K562 (cell line): ENCODE results near the gene IBA57. TPM values are rescaled to one million over a fixed set of nuclear protein-coding genes. Genes with fewer than 3 reads are reported as not detected.

Experiments used
- ARID1B ChIP-seq: fragments of 450-650 bp; IDR thresholded peaks from 2 replicates; pipeline ENCODE4 v1.6.1; 2016; ENCODE audit warnings: antibody characterized with exemption, mild to moderate bottlenecking, inconsistent platforms
- CBX1 ChIP-seq: sonication (generic); IDR thresholded peaks from 2 replicates; pipeline ENCODE4 v1.6.1; 2016; ENCODE audit warnings: antibody characterized with exemption, low read depth, mild to moderate bottlenecking
- CLOCK ChIP-seq: fragments of 250-450 bp; sonication (Bioruptor Pico); IDR thresholded peaks from 2 replicates; pipeline ENCODE4 v1.4.0; 2020; ENCODE audit warnings: mild to moderate bottlenecking, moderate library complexity, borderline replicate concordance
- FOXJ2 ChIP-seq: fragments of 200-800 bp; sonication (Bioruptor generic); IDR thresholded peaks from 2 replicates; pipeline ENCODE4 v1.6.1; 2016; ENCODE audit warnings: missing genetic modification characterization, missing compliant biosample characterization
- HIVEP1 ChIP-seq: fragments of 250-450 bp; sonication (Bioruptor Pico); IDR thresholded peaks from 2 replicates; pipeline ENCODE4 v1.4.0; 2020; ENCODE audit warnings: mild to moderate bottlenecking
- KHSRP ChIP-seq: fragments of 450-650 bp; IDR thresholded peaks from 2 replicates; pipeline ENCODE4 v1.6.1; 2017
- LCOR ChIP-seq: sonication (generic); formaldehyde crosslinking; IDR thresholded peaks from 2 replicates; pipeline ENCODE4 v1.8.0; 2022; ENCODE audit warnings: mild to moderate bottlenecking, missing genetic modification reagents
- MXI1 ChIP-seq: IDR thresholded peaks from 2 replicates; pipeline ENCODE4 v1.6.1; 2011; ENCODE audit warnings: low read depth, mild to moderate bottlenecking, improper control_type of control experiment, low read length
- MYBL2 ChIP-seq, 2 experiments: fragments of 450-650 bp in 1 of 2; sonication (generic) in 1 of 2; formaldehyde crosslinking in 1 of 2; IDR thresholded peaks; 2 replicates each; pipeline versions ENCODE4 v1.6.1 to v1.8.1; 2017 to 2022; ENCODE audit warnings: borderline replicate concordance in 1 of 2, inconsistent platforms in 1 of 2, low read depth in 1 of 2, mild to moderate bottlenecking in 1 of 2, missing genetic modification reagents in 1 of 2, moderate library complexity in 1 of 2
- RBM34 ChIP-seq: fragments of 200-400 bp; formaldehyde crosslinking; IDR thresholded peaks from 2 replicates; pipeline ENCODE4 v1.6.1; 2018; ENCODE audit warnings: low read length, borderline replicate concordance; ENCODE audit not compliant: insufficient read depth
- WHSC1 ChIP-seq: IDR thresholded peaks from one replicate; pipeline ENCODE4 v1.6.1; 2012; ENCODE audit warnings: low read length, control low read depth, inconsistent platforms
- XRCC3 ChIP-seq: fragments of 450-650 bp; IDR thresholded peaks from 2 replicates; pipeline ENCODE4 v1.6.1; 2017; ENCODE audit warnings: mild to moderate bottlenecking, moderate library complexity
- ZBTB34 ChIP-seq: fragments of 250-450 bp; sonication (Bioruptor Pico); IDR thresholded peaks from 2 replicates; pipeline ENCODE4 v1.8.0; 2021; ENCODE audit warnings: mild to moderate bottlenecking, moderate library complexity
- ZFP36 ChIP-seq: fragments of 150-350 bp; IDR thresholded peaks from 2 replicates; pipeline ENCODE4 v1.6.1; 2018; ENCODE audit warnings: low read length, low read depth; ENCODE audit not compliant: partially characterized antibody
- ZNF277 ChIP-seq: fragments of 250-450 bp; sonication (Bioruptor Pico); IDR thresholded peaks from 2 replicates; pipeline ENCODE4 v1.8.0; 2022; ENCODE audit warnings: inconsistent platforms, mild to moderate bottlenecking, moderate library complexity, borderline replicate concordance
- ZNF347 ChIP-seq: fragments of 450-650 bp; formaldehyde crosslinking; IDR thresholded peaks from 2 replicates; pipeline ENCODE4 v1.4.0; 2020; ENCODE audit warnings: low read depth, mild to moderate bottlenecking, moderate library complexity
- ZNF436 ChIP-seq: fragments of 250-450, 450-650 bp; sonication (Bioruptor Pico); formaldehyde crosslinking; IDR thresholded peaks from 2 replicates; pipeline ENCODE4 v1.7.0; 2020; ENCODE audit warnings: mild to moderate bottlenecking
- ZNF764 ChIP-seq: fragments of 250-450 bp; sonication (Bioruptor Pico); IDR thresholded peaks from 2 replicates; pipeline ENCODE4 v1.4.0; 2020; ENCODE audit warnings: low read depth, mild to moderate bottlenecking, moderate library complexity
- ZNF79 ChIP-seq: fragments of 250-450 bp; sonication (Bioruptor Pico); IDR thresholded peaks from 2 replicates; pipeline ENCODE4 v1.4.0; 2020; ENCODE audit warnings: low read depth, mild to moderate bottlenecking, moderate library complexity
- ZZZ3 ChIP-seq: fragments of 450-650 bp; IDR thresholded peaks from 2 replicates; pipeline ENCODE4 v1.6.1; 2016; ENCODE audit warnings: antibody characterized with exemption, mild to moderate bottlenecking, moderate library complexity
- polyA plus RNA-seq, 8 experiments: library from polyadenylated mRNA; depleted of rRNA in 4 of 8; stranded (reverse) in 5 of 8; unstranded in 3 of 8; fragments of >200 nt; fragmentation: Nextera tagmentation in 2 of 8; fragmentation: Illumina TruSeq in 1 of 8; extraction: Ambion mirVana in 2 of 8; extraction: Trizol in 1 of 8; gene quantifications; 2 replicates each; pipeline versions ENCODE4 v1.2.1 to v1.2.3, GENCODE V29; 2011 to 2014; ENCODE audit warnings: inconsistent platforms in 1 of 8, missing spikeins in 1 of 8
- total RNA-seq, 7 experiments: library from RNA; depleted of rRNA in 6 of 7; stranded (reverse); fragments of >200 nt in 6 of 7; fragmentation: Illumina TruSeq in 2 of 7; extraction: Trizol in 2 of 7; gene quantifications; 2 replicates each; pipeline versions ENCODE4 v1.2.1 to v1.2.3, GENCODE V29; 2011 to 2021; ENCODE audit warnings: low replicate concordance in 1 of 7

The IBA57 gene
- total and polyA plus RNA-seq, 9 of the 15 experiments (the other 6 are each of a cell fraction or from before 2014, with no cell fraction given), result 0.77 to 15.5 (median 2.7) TPM

GRCh38 chr1:228165372-228166169 is at the start of gene IBA57 (continued):
- peak; percentile 24; the same call in 1 of the 2 replicates for TF ChIP-seq ZBTB34
- no peak for TF ChIP-seq ZNF277 (CRISPR knock-in tag)
- no peak for TF ChIP-seq CLOCK (CRISPR knock-in tag)
- no peak for TF ChIP-seq ZNF347 (CRISPR knock-in tag)
- TF ChIP-seq ZNF436 (CRISPR knock-in tag), result no peak
- peak; percentile 59; the same call in 1 of the 2 replicates for TF ChIP-seq ZNF79 (CRISPR knock-in tag)
- TF ChIP-seq WHSC1, result no peak
- TF ChIP-seq CBX1, result peak; percentile 94
- no peak for TF ChIP-seq MYBL2 (IDR thresholded peaks at IDR 0.05; ENCODE audit: low read depth)
- no peak for TF ChIP-seq MYBL2 (CRISPR knock-in tag; IDR thresholded peaks at IDR 0.05; ENCODE audit: borderline replicate concordance)
- TF ChIP-seq ZFP36, result no peak
- TF ChIP-seq FOXJ2 (tag), result no peak
- peak; percentile 86 for TF ChIP-seq KHSRP
- TF ChIP-seq ARID1B, result no peak
- no peak for TF ChIP-seq ZZZ3
- no peak for TF ChIP-seq XRCC3
- TF ChIP-seq LCOR (CRISPR knock-in tag), result no peak
- TF ChIP-seq MXI1, result 0 out of 2 replicates have a peak, but pooled peaks have one; percentile 17
- no peak for TF ChIP-seq ZNF764
- peak; percentile 91 for TF ChIP-seq HIVEP1 (CRISPR knock-in tag)
- TF ChIP-seq RBM34, result no peak
